GM12878 (cell line): ENCODE measurements around the gene SPEG. TPM values are rescaled to one million over a fixed set of nuclear protein-coding genes. Genes with fewer than 3 reads are reported as not detected.

Source experiments
- ATAC-seq: fragments of 200-7000 bp; cut with Tn5 transposase; 3 replicates; pipeline ENCODE4 v1.9.1; 2020; ENCODE audit warnings: mild to moderate bottlenecking, moderate library complexity
- BruUV-seq: library from RNA; stranded (reverse); fragments of 400-500 nt; replicated peaks from 2 replicates; lab custom pipeline; 2021; lab: Mats Ljungman, UMichigan
- CTCF ChIA-PET: fragments of 300-600 bp; sonication (Branson Sonifier 250); formaldehyde crosslinking; extraction: SDS; loops from one replicate; lab custom pipeline; 2021; ENCODE audit warnings: inconsistent platforms; lab: Yijun Ruan, JAX
- POLR2A ChIA-PET: fragments of 350-600 bp; formaldehyde crosslinking; extraction: SDS; loops from one replicate; lab custom pipeline; 2021; ENCODE audit warnings: inconsistent platforms; lab: Charles Lee
- RAD21 ChIA-PET: fragments of 300-600 bp; sonication (Branson Sonifier 250); formaldehyde crosslinking; loops from one replicate; lab custom pipeline; 2023; ENCODE audit warnings: antibody characterized with exemption; ENCODE audit not compliant: unreplicated experiment; lab: Charles Lee
- SMC1A ChIA-PET: fragments of 300-600 bp; sonication (Branson Sonifier 250); formaldehyde crosslinking; loops from one replicate; lab custom pipeline; 2023; ENCODE audit not compliant: unreplicated experiment, uncharacterized antibody; lab: Charles Lee
- DNase-seq: peaks from one replicate; pipeline ENCODE4 v3.0.0-alpha.2; 2011; ENCODE audit warnings: low read depth, low spot score
- FAIRE-seq: peaks from 3 replicates; lab custom pipeline; 2011; peaks lifted over from hg19 to GRCh38; lab: Jason Lieb, UNC
- H2AFZ ChIP-seq: 2 replicates; pipeline ENCODE4 v1.6.0; 2011; ENCODE audit warnings: low read depth, low read length, control low read depth; ENCODE audit not compliant: control insufficient read depth
- H3K27ac ChIP-seq: 2 replicates; pipeline ENCODE4 v1.5.1; 2011; ENCODE audit warnings: control low read depth; ENCODE audit not compliant: control insufficient read depth, insufficient read depth
- H3K27me3 ChIP-seq, 2 experiments: replicated peaks in 1 of 2; 2 replicates each; pipeline versions ENCODE4 v1.6.0 to v1.6.1; 2011; ENCODE audit warnings: low read length in 1 of 2; ENCODE audit not compliant: control insufficient read depth in 2 of 2, insufficient read depth in 2 of 2
- H3K36me3 ChIP-seq, 2 experiments: 2 replicates each; pipeline ENCODE4 v1.5.1; 2011; ENCODE audit warnings: low read length in 1 of 2; ENCODE audit not compliant: control insufficient read depth in 2 of 2, insufficient read depth in 2 of 2
- H3K4me1 ChIP-seq: 2 replicates; pipeline ENCODE4 v1.6.1; 2011; ENCODE audit warnings: mild to moderate bottlenecking, low read length, moderate library complexity, mixed read lengths; ENCODE audit not compliant: control insufficient read depth, insufficient read depth
- H3K4me2 ChIP-seq: 2 replicates; pipeline ENCODE4 v1.6.0; 2011; ENCODE audit warnings: control low read depth; ENCODE audit not compliant: control insufficient read depth, insufficient read depth
- H3K4me3 ChIP-seq: fragments of 200-600 bp; sonication (generic); 2 replicates; pipeline ENCODE4 v1.5.1; 2016
- H3K79me2 ChIP-seq: 2 replicates; pipeline ENCODE4 v1.6.0; 2011; ENCODE audit warnings: low read length; ENCODE audit not compliant: control insufficient read depth, insufficient read depth
- H3K9ac ChIP-seq: 2 replicates; pipeline ENCODE4 v1.8.0; 2011; ENCODE audit warnings: low read length, control low read depth, mixed read lengths; ENCODE audit not compliant: control insufficient read depth, insufficient read depth
- H3K9me3 ChIP-seq: replicated peaks from 3 replicates; pipeline ENCODE4 v1.5.1; 2011; ENCODE audit warnings: mild to moderate bottlenecking, low read length; ENCODE audit not compliant: control insufficient read depth, insufficient read depth
- H4K20me1 ChIP-seq: 2 replicates; pipeline ENCODE4 v1.6.0; 2011; ENCODE audit not compliant: control insufficient read depth, insufficient read depth
- BACH1 ChIP-seq: fragments of 450-650 bp; IDR thresholded peaks from 2 replicates; pipeline ENCODE4 v1.6.1; 2017; ENCODE audit warnings: mild to moderate bottlenecking, borderline replicate concordance
- BMI1 ChIP-seq: fragments of 450-650 bp; IDR thresholded peaks from 2 replicates; pipeline ENCODE4 v1.6.1; 2016; ENCODE audit warnings: mild to moderate bottlenecking, moderate library complexity, borderline replicate concordance
- POU2F2 ChIP-seq: IDR thresholded peaks from 3 replicates; pipeline ENCODE4 v1.6.1; 2011; ENCODE audit warnings: low read depth, mild to moderate bottlenecking, low read length, borderline replicate concordance
- ZSCAN29 ChIP-seq: fragments of 450-650 bp; IDR thresholded peaks from 2 replicates; pipeline ENCODE4 v1.6.1; 2017; ENCODE audit warnings: mild to moderate bottlenecking, moderate library complexity
- WGBS: methylation state at CpG from one replicate; pipeline ENCODE4 v1.1.6; 2016; ENCODE audit warnings: low lambda C conversion rate; ENCODE audit not compliant: insufficient replicate concordance, insufficient coverage; ENCODE audit errors: missing lambda C conversion rate; 5-methylcytosine and 5-hydroxymethylcytosine counted together
- in situ Hi-C: fragments of 300-500 bp; cut with MboI; formaldehyde crosslinking; loops from 9 replicates; pipeline ENCODE4 v1.14.3; 2018; ENCODE audit warnings: mixed read lengths
- intact Hi-C: fragments of 100-400 bp; cut with micrococcal nuclease; formaldehyde crosslinking; loops from one replicate; pipeline ENCODE4 v1.14.2; 2022; ENCODE audit not compliant: unreplicated experiment
- polyA plus RNA-seq, 11 experiments: library from polyadenylated mRNA; depleted of rRNA in 4 of 11; unstranded in 6 of 11; stranded (reverse) in 5 of 11; fragments of >200 nt; fragmentation: Nextera tagmentation in 4 of 11; fragmentation: Illumina TruSeq in 1 of 11; extraction: Ambion mirVana in 4 of 11; extraction: Trizol in 1 of 11; gene quantifications; 1 replicate in 1 of 11; 2 replicates in 10 of 11; pipeline versions ENCODE4 v1.2.1 to v1.2.3, GENCODE V29; 2011 to 2016; ENCODE audit warnings: inconsistent platforms in 2 of 11, missing spikeins in 2 of 11, low read depth in 1 of 11
- total RNA-seq, 4 experiments: library from RNA; depleted of rRNA in 3 of 4; stranded (reverse); fragments of >200 nt in 3 of 4; fragmentation: Illumina TruSeq in 1 of 4; extraction: Trizol in 1 of 4; gene quantifications; 2 replicates each; pipeline versions ENCODE4 v1.2.1 to v1.2.3, GENCODE V29; 2013 to 2021
- TF ChIP-seq, protein P1 (sequence below), 3 experiments: IDR thresholded peaks in 2 of 3; conservative IDR thresholded peaks in 1 of 3; 2 replicates each; pipeline ENCODE4 v1.5.1; 2011; ENCODE audit warnings: low read depth in 3 of 3, low read length in 3 of 3, mild to moderate bottlenecking in 3 of 3, control low read depth in 2 of 3, moderate library complexity in 2 of 3, inconsistent platforms in 1 of 3, mixed read lengths in 1 of 3; ENCODE audit not compliant: control insufficient read depth in 2 of 3, insufficient read depth in 1 of 3; ENCODE audit errors: extremely low read depth in 1 of 3

SPEG gene
- total and polyA plus RNA-seq, 10 of the 15 experiments (the other 5 are each of a cell fraction or from before 2014, with no cell fraction given), result 0.03 to 0.28 TPM; not detected in 8

DNA sequence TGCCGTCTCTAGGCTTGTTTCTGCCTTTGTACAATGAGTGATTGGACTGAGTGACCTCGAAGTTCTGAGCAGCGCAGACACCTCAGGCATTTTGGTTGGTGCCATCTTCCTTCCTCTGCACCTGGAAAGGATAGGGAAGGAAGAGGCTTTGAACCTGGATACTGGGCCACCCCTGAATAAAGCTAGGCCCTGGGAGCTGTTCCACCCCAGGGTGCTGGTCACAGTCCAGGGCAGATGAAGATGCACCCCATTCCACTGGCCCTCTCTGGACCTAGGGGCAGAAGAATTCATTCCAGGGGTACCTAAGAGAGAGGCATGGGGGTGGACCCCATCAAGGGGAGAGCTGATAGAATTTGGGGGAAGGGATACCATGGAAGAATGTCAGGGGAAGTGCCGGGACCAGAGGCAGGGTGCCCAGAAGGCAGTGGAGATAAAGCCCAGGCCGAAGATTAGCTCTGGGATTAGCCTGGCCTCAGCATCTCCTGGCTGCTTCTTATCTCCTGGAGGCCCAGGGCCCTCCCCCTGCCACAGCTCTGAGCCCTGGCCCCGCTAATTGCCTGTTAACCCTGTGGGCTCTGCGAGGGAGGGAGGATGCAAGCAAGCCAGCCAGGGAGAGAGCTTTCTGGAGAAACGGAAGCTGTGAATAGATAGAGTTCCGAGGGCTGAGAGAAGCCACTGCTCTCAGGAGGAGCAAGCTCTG, 91.0 kb downstream of the SPEG start:
- no peak overlapping the region for H3K4me2 ChIP-seq
- H3K4me3 ChIP-seq, result no peak overlapping the region
- intact Hi-C loops (no loop called here), in situ Hi-C loops (no loop called here)
- H3K9me3 ChIP-seq, result no peaks in the 10 kb centered on the region
- no peaks in the 10 kb centered on the region; the same call in 1 of the 2 replicates for H4K20me1 ChIP-seq
- H3K79me2 ChIP-seq, result no peaks in the 10 kb centered on the region
- WGBS, result 22% methylated on average over 9 of the region's 9 CpGs
- ChIA-PET RAD21 (no interaction called here), CTCF (interaction anchor here (0.5 to 10.8 kb wide), 5 partner anchors 10 to 137 kb away, joined by 3 to 224 read pairs (median 5); partner anchors contain the start of gene GMPPA), POLR2A (no interaction called here), SMC1A (interaction anchor here (1.0 kb wide), 1 partner anchor 31 kb away, joined by 4 read pairs; no protein-coding TSS in a partner anchor)
- H3K36me3 ChIP-seq, result no peaks in the 10 kb centered on the region
- no peak overlapping the region for H3K27ac ChIP-seq
- no TSS peak for BruUV-seq
- H3K27me3 ChIP-seq, result peaks cover 21 to 22% of the 10 kb centered on the region in 2 experiments
- TF ChIP-seq, protein P1, sequence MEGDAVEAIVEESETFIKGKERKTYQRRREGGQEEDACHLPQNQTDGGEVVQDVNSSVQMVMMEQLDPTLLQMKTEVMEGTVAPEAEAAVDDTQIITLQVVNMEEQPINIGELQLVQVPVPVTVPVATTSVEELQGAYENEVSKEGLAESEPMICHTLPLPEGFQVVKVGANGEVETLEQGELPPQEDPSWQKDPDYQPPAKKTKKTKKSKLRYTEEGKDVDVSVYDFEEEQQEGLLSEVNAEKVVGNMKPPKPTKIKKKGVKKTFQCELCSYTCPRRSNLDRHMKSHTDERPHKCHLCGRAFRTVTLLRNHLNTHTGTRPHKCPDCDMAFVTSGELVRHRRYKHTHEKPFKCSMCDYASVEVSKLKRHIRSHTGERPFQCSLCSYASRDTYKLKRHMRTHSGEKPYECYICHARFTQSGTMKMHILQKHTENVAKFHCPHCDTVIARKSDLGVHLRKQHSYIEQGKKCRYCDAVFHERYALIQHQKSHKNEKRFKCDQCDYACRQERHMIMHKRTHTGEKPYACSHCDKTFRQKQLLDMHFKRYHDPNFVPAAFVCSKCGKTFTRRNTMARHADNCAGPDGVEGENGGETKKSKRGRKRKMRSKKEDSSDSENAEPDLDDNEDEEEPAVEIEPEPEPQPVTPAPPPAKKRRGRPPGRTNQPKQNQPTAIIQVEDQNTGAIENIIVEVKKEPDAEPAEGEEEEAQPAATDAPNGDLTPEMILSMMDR (IDR thresholded peaks at IDR 0.05 in 2 of 3, conservative IDR thresholded peaks at IDR 0.05 in 1 of 3; ENCODE audit: control insufficient read depth in 2 of 3, extremely low read depth in 1 of 3, insufficient read depth in 1 of 3, low read depth in 3 of 3, low read length in 3 of 3), result no peak
- TF ChIP-seq BACH1 (no peak), BMI1 (no peak), ZSCAN29 (no peak), POU2F2 (no peak)
- H3K4me1 ChIP-seq, result no peaks in the 10 kb centered on the region
- ATAC-seq (no peak), FAIRE-seq (no peak), DNase-seq (no peak)
- H2AFZ ChIP-seq, result no peak overlapping the region
- no peak overlapping the region for H3K9ac ChIP-seq
